MM.1S (cell line): Measurements from ENCODE around the gene ITGB3.

Experiments used
- DNase-seq: peaks from one replicate; pipeline ENCODE4 v3.0.0-alpha.2; 2015
- H2AFZ ChIP-seq: fragments of 300-600 bp; sonication (generic); 2 replicates; pipeline ENCODE4 v1.6.0; 2016; ENCODE audit warnings: antibody characterized with exemption, low read length
- H3F3A ChIP-seq: fragments of 300-600 bp; sonication (generic); 2 replicates; pipeline ENCODE4 v1.6.1; 2016; ENCODE audit warnings: mild to moderate bottlenecking, antibody characterized with exemption, low read length, moderate library complexity, mixed read lengths; ENCODE audit not compliant: insufficient read depth
- H3K27ac ChIP-seq: fragments of 300-600 bp; sonication (generic); 2 replicates; pipeline ENCODE4 v1.5.1; 2016; ENCODE audit warnings: mild to moderate bottlenecking, low read length
- H3K27me3 ChIP-seq: fragments of 300-600 bp; sonication (generic); replicated peaks from 2 replicates; pipeline ENCODE4 v1.6.0; 2016; ENCODE audit warnings: low read length; ENCODE audit not compliant: insufficient read depth
- H3K36me3 ChIP-seq: fragments of 300-600 bp; sonication (generic); replicated peaks from 2 replicates; pipeline ENCODE4 v1.6.1; 2016; ENCODE audit warnings: mild to moderate bottlenecking, low read length, mixed read lengths; ENCODE audit not compliant: insufficient read depth
- H3K4me1 ChIP-seq: fragments of 300-600 bp; sonication (generic); 2 replicates; pipeline ENCODE4 v1.6.1; 2016; ENCODE audit warnings: low read length, mixed read lengths
- H3K4me2 ChIP-seq: fragments of 300-600 bp; sonication (generic); 2 replicates; pipeline ENCODE4 v1.6.0; 2016; ENCODE audit warnings: low read depth, low read length
- H3K4me3 ChIP-seq: fragments of 300-600 bp; sonication (generic); 2 replicates; pipeline ENCODE4 v1.5.1; 2016; ENCODE audit warnings: low read length, mixed read lengths
- H3K79me2 ChIP-seq: fragments of 300-600 bp; sonication (generic); 2 replicates; pipeline ENCODE4 v1.6.1; 2016; ENCODE audit warnings: mixed run types, low read length, mixed read lengths
- H3K9ac ChIP-seq: fragments of 300-600 bp; sonication (generic); 2 replicates; pipeline ENCODE4 v1.6.1; 2016; ENCODE audit warnings: low read length, mixed read lengths
- H3K9me2 ChIP-seq: fragments of 300-600 bp; sonication (generic); replicated peaks from 2 replicates; pipeline ENCODE4 v1.6.1; 2016; ENCODE audit warnings: mild to moderate bottlenecking, low read length, mixed read lengths; ENCODE audit not compliant: insufficient read depth
- H3K9me3 ChIP-seq: fragments of 300-600 bp; sonication (generic); replicated peaks from 2 replicates; pipeline ENCODE4 v1.6.1; 2016; ENCODE audit warnings: mild to moderate bottlenecking, low read length, mixed read lengths; ENCODE audit not compliant: insufficient read depth
- H4K20me1 ChIP-seq: fragments of 300-600 bp; sonication (generic); 2 replicates; pipeline ENCODE4 v1.6.1; 2016; ENCODE audit warnings: mild to moderate bottlenecking, low read length, moderate library complexity, mixed read lengths; ENCODE audit not compliant: insufficient read depth
- EZH2 ChIP-seq: fragments of 300-600 bp; sonication (generic); optimal IDR thresholded peaks from 2 replicates; pipeline ENCODE3; 2017; ENCODE audit warnings: low read depth, mild to moderate bottlenecking, antibody characterized with exemption, low read length, mixed read lengths
- EZH2phosphoT487 ChIP-seq: fragments of 300-600 bp; sonication (generic); IDR thresholded peaks from 2 replicates; pipeline ENCODE4 v1.6.1; 2018; ENCODE audit warnings: antibody characterized with exemption, low read length
- TF ChIP-seq, protein P1 (sequence below): fragments of 300-600 bp; sonication (generic); IDR thresholded peaks from 2 replicates; pipeline ENCODE4 v1.5.1; 2016; ENCODE audit warnings: antibody characterized with exemption, low read length, mixed read lengths

Gene ITGB3

GRCh38 chr17:47253541-47254402 lies at the start of gene ITGB3:
Gene ITGB3, plus strand, starts transcription at chr17:47253827. Its CDS starts 35 bp downstream, at chr17:47253862.
- peaks cover 5% of the 10 kb centered on the region; the same call in 1 of the 2 replicates for H3K27me3 ChIP-seq
- H3K27ac ChIP-seq = no peak within 1 kb of the TSS

DNA sequence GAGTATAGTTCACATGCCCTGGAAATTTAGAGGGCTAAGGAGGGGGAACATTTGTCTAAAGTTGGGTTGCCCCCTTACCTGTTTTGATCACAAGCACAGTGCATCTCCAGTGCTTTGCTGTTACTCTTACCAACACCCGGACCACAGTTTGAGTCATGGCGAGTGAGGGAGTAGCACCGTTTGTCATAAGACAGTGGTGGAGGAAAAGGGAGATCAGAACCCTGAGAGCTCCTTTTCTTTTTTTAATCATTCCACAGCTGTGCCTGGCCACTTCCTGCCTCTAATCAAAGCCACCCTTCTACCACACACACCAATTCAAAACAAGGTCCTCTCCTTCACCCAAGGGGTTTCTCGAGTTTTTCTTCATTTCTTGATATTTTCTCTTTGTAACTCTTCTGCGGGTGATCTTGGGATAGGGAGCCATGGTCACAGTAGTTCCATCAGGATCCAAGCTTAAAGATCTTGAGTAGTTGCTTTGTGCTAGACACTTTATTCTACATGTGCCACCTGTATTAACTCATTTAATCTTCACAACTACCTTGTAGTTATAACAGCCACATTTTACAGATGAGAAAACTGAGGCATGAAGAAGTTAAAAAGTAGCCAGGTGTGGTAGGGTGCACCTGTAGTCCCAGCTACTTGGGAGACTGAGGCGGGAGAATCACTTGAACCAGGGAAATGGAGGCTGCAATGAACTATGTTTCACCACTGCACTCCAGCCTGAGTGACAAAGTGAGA lies 49.5 kb upstream of the ITGB3 start:
- H3K9me2 ChIP-seq = no peaks in the 10 kb centered on the region
- peak overlapping the region; percentile 51; the same call in 1 of the 2 replicates for H3K9ac ChIP-seq
- peak overlapping the region; percentile 86 for H2AFZ ChIP-seq
- peaks cover 42% of the 10 kb centered on the region for H3F3A ChIP-seq
- H3K4me2 ChIP-seq = peak overlapping the region; percentile 84
- H4K20me1 ChIP-seq = no peaks in the 10 kb centered on the region
- peak overlapping the region; percentile 94 for H3K27ac ChIP-seq
- H3K79me2 ChIP-seq = no peaks in the 10 kb centered on the region
- H3K4me3 ChIP-seq = peak overlapping the region; percentile 24
- DNase-seq = peak; percentile 53
- H3K9me3 ChIP-seq = no peaks in the 10 kb centered on the region
- TF ChIP-seq EZH2phosphoT487 = no peak
- TF ChIP-seq EZH2 = no peak
- TF ChIP-seq, protein P1, sequence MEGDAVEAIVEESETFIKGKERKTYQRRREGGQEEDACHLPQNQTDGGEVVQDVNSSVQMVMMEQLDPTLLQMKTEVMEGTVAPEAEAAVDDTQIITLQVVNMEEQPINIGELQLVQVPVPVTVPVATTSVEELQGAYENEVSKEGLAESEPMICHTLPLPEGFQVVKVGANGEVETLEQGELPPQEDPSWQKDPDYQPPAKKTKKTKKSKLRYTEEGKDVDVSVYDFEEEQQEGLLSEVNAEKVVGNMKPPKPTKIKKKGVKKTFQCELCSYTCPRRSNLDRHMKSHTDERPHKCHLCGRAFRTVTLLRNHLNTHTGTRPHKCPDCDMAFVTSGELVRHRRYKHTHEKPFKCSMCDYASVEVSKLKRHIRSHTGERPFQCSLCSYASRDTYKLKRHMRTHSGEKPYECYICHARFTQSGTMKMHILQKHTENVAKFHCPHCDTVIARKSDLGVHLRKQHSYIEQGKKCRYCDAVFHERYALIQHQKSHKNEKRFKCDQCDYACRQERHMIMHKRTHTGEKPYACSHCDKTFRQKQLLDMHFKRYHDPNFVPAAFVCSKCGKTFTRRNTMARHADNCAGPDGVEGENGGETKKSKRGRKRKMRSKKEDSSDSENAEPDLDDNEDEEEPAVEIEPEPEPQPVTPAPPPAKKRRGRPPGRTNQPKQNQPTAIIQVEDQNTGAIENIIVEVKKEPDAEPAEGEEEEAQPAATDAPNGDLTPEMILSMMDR = no peak
- H3K4me1 ChIP-seq = peaks cover 52% of the 10 kb centered on the region
- no peaks in the 10 kb centered on the region for H3K36me3 ChIP-seq
- H3K27me3 ChIP-seq = no peaks in the 10 kb centered on the region

More at GRCh38 chr17:47253541-47254402, at the start of gene ITGB3:
- peak within 1 kb of the TSS; percentile 98 for H3K4me2 ChIP-seq
- peak; percentile 78 for DNase-seq
- H3K36me3 ChIP-seq = no peaks in the 10 kb centered on the region
- no peak within 1 kb of the TSS for H3K9ac ChIP-seq
- no peak for TF ChIP-seq EZH2phosphoT487
- no peak for TF ChIP-seq EZH2
- TF ChIP-seq, protein P1 = peak; percentile 37
- no peaks in the 10 kb centered on the region for H4K20me1 ChIP-seq
- H3K79me2 ChIP-seq = no peaks in the 10 kb centered on the region
- H3K9me3 ChIP-seq = no peaks in the 10 kb centered on the region
- H2AFZ ChIP-seq = peak within 1 kb of the TSS; percentile 91
- no peaks in the 10 kb centered on the region for H3F3A ChIP-seq
- H3K4me1 ChIP-seq = no peaks in the 10 kb centered on the region
- H3K4me3 ChIP-seq = peak within 1 kb of the TSS; percentile 71
- H3K9me2 ChIP-seq = no peaks in the 10 kb centered on the region

DNA sequence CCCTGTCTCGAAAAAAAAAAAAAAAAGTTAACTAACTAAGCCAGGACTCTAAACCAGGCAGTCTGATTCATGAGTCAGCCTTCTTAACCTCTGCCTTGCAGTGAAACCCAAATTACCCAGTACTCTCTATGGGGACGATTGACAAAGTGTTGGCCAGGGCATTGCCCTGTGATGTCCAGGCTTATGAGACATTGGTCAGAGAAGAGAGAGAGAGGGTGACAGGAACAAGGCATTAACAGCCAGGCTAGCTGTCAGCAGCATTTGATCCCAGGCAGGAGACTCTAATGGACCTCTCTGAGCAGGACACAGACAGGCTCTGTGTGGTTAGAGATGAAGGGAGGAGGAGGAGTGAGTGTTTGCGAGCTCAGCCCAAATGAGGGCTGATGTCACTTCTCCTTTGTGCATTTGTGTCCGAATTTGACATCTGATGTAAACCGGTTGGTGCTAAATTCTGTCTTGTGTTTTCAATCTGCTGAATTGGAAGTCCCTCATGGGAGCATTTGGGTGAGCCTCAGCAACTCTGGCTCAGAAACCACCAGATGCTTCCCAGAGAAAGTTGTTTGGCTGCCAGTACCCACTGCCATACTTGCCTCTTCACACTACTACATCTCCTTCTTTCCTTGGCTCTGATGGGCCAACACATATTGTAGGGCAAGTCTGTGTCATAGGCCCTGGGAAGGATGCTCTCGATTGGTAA lies 48.8 kb upstream of the ITGB3 start:
- no peaks in the 10 kb centered on the region for H3K9me3 ChIP-seq
- no peaks in the 10 kb centered on the region for H3K9me2 ChIP-seq
- peak overlapping the region; percentile 94 for H3K27ac ChIP-seq
- no peaks in the 10 kb centered on the region for H3K27me3 ChIP-seq
- H2AFZ ChIP-seq = peak overlapping the region; percentile 86
- H3K79me2 ChIP-seq = no peaks in the 10 kb centered on the region
- peaks cover 41% of the 10 kb centered on the region for H3F3A ChIP-seq
- H3K4me2 ChIP-seq = peak overlapping the region; percentile 84
- H4K20me1 ChIP-seq = no peaks in the 10 kb centered on the region
- peak overlapping the region; percentile 51 for H3K9ac ChIP-seq
- TF ChIP-seq EZH2phosphoT487 (no peak), EZH2 (no peak)
- TF ChIP-seq, protein P1 = no peak
- H3K4me3 ChIP-seq = peak overlapping the region; percentile 49
- DNase-seq = peak; percentile 77
- no peaks in the 10 kb centered on the region for H3K36me3 ChIP-seq
- peaks cover 47% of the 10 kb centered on the region for H3K4me1 ChIP-seq
